ENCODE measurements around the gene AGMO. TPM values are rescaled to one million over a fixed set of nuclear protein-coding genes. Genes with fewer than 3 reads are reported as not detected.
A peak's percentile ranks its signal among the peaks of the same experiment; 100 is the strongest.

AGMO gene
- total and polyA plus RNA-seq, 2 of the 8 experiments (the other 6 are each of a cell fraction or from before 2014, with no cell fraction given): 0.22 to 0.45 TPM

GRCh38 chr7:15407910-15408309 lies 153.9 kb downstream of the AGMO start:
- no peaks in the 10 kb centered on the region for H3K23me2 ChIP-seq (ENCODE audit: low read depth, low read length)
- H4K20me1 ChIP-seq (replicated peaks in 1 of 2; ENCODE audit: control insufficient read depth in 1 of 2, insufficient read depth in 2 of 2, low read length in 2 of 2): no peaks in the 10 kb centered on the region
- no peak overlapping the region for H3K4me3 ChIP-seq (ENCODE audit: extremely low read depth in 1 of 4, insufficient read depth in 2 of 4, low read depth in 3 of 4, low read length in 4 of 4)
- no peaks in the 10 kb centered on the region for H3K27me3 ChIP-seq (replicated peaks in 1 of 4; ENCODE audit: control insufficient read depth in 3 of 4, extremely low read depth in 1 of 4, insufficient read depth in 3 of 4, low read length in 3 of 4)
- H4K8ac ChIP-seq (ENCODE audit: extremely low read depth, insufficient read depth, low read length): no peak overlapping the region
- no peak overlapping the region for H3K27ac ChIP-seq (ENCODE audit: low read depth, low read length)
- H3K4me1 ChIP-seq (replicated peaks in 1 of 4; ENCODE audit: control insufficient read depth in 3 of 4, insufficient read depth in 4 of 4, low read length in 3 of 4): no peaks in the 10 kb centered on the region
- H3K4ac ChIP-seq (replicated peaks; ENCODE audit: insufficient read length, low read depth, low read length): no peak overlapping the region
- WGBS, 2 experiments (ENCODE audit: extremely low coverage in 1 of 2, insufficient coverage in 1 of 2, insufficient read length in 1 of 2, insufficient replicate concordance in 2 of 2, low coverage in 1 of 2, low lambda C conversion rate in 2 of 2, missing lambda C conversion rate in 1 of 2): 88% methylated on average over 4 of the region's 4 CpGs; no CpG with 5 or more reads in 1 of the 2 experiments
- H2AK5ac ChIP-seq (ENCODE audit: low read depth, low read length): no peak overlapping the region
- no peak overlapping the region for H3K9ac ChIP-seq (replicated peaks in 1 of 4; ENCODE audit: extremely low read depth in 1 of 4, low read depth in 3 of 4, low read length in 3 of 4)
- H2BK5ac ChIP-seq (ENCODE audit: low read depth, low read length): no peak overlapping the region
- no peak overlapping the region for H4K91ac ChIP-seq (replicated peaks; ENCODE audit: insufficient read length, low read length)
- ChIA-PET POLR2A (ENCODE audit: partially characterized antibody) (no interaction called here), CTCF (ENCODE audit: partially characterized antibody) (interaction anchor here (1.0 kb wide), 1 partner anchor 121 kb away, joined by 3 read pairs; no protein-coding TSS in a partner anchor)
- H3K56ac ChIP-seq (replicated peaks; ENCODE audit: insufficient read length, low read depth, low read length): no peak overlapping the region
- H3K14ac ChIP-seq (ENCODE audit: insufficient read length): no peak overlapping the region
- H2AFZ ChIP-seq (ENCODE audit: low read length): peak overlapping the region; percentile 84; the same call in 1 of the 2 replicates
- DNase-seq (ENCODE audit: low read depth in 1 of 2, low spot score in 2 of 2) (no peak), FAIRE-seq (no peak)
- no peak overlapping the region for H3K18ac ChIP-seq (ENCODE audit: extremely low read depth, low read length)
- no peak overlapping the region for H2BK12ac ChIP-seq (ENCODE audit: low read depth, low read length)
- H2BK120ac ChIP-seq (replicated peaks; ENCODE audit: low read depth, low read length): no peak overlapping the region
- H3K4me2 ChIP-seq (ENCODE audit: insufficient read depth in 1 of 2, low read depth in 2 of 2, low read length in 2 of 2): no peak overlapping the region
- H3K9me3 ChIP-seq (ENCODE audit: insufficient read depth in 2 of 2, low read depth in 1 of 2, low read length in 1 of 2): no peaks in the 10 kb centered on the region
- H3K23ac ChIP-seq (ENCODE audit: insufficient read length): no peak overlapping the region
- no peaks in the 10 kb centered on the region for H3K79me1 ChIP-seq (ENCODE audit: low read depth, low read length)
- H2BK15ac ChIP-seq (ENCODE audit: low read length): no peak overlapping the region
- H3K79me2 ChIP-seq (ENCODE audit: control insufficient read depth in 1 of 2, insufficient read depth in 2 of 2, low read length in 2 of 2): no peaks in the 10 kb centered on the region
- no peaks in the 10 kb centered on the region for H3K36me3 ChIP-seq (ENCODE audit: control insufficient read depth in 2 of 4, insufficient read depth in 4 of 4, low read length in 3 of 4)
- no peak for TF ChIP-seq MAX (IDR thresholded peaks at IDR 0.05)
- TF ChIP-seq SIRT6 (IDR thresholded peaks at IDR 0.05; ENCODE audit: low read length): no peak
- no peak for TF ChIP-seq BRCA1 (IDR thresholded peaks at IDR 0.05; ENCODE audit: low read depth, low read length)
- no peak for TF ChIP-seq CEBPB (IDR thresholded peaks at IDR 0.05; ENCODE audit: low read depth, low read length)
- TF ChIP-seq CTBP2 (IDR thresholded peaks at IDR 0.05; ENCODE audit: borderline replicate concordance, insufficient read depth, insufficient read length, low read length): no peak
- no peak overlapping the region for H4K5ac ChIP-seq (ENCODE audit: insufficient read length, low read depth, low read length)
- no peak overlapping the region for H2BK20ac ChIP-seq (ENCODE audit: low read length)
